ENCODE data around the gene ZDHHC14.
"Not testable (repeated sequence)": the region's sequence is repeated elsewhere in the genome, so short reads cannot be mapped to it uniquely, and the experiment has no call there.

ZDHHC14 gene

GRCh38 chr6:157672726-157673412, 291.9 kb downstream of the ZDHHC14 start:
- DNase-seq = no peak

DNA sequence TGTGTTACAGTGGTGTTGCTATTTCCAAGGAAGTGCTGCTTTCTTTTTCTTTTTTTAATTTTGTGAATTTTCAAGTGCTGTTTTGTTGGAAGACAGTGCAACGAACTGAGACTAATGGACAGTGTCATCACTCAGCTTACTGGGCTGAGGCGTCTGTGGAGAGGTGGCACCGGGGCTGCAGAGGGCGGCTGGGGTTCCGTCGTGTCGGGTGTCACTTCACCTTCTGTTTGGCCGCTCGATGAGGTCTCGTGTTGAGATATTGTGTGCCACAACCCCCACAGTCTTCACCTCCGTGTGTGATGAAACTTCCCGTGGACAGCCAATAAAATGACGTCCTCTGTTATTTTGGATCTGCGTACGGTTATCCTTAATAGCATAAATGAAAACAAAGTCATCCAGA, 292.6 kb downstream of the ZDHHC14 start:
- DNase-seq = no peak

- no peak for DNase-seq
Measured at GRCh38 chr6:157674061-157674460, 293.1 kb downstream of the ZDHHC14 start.

DNA sequence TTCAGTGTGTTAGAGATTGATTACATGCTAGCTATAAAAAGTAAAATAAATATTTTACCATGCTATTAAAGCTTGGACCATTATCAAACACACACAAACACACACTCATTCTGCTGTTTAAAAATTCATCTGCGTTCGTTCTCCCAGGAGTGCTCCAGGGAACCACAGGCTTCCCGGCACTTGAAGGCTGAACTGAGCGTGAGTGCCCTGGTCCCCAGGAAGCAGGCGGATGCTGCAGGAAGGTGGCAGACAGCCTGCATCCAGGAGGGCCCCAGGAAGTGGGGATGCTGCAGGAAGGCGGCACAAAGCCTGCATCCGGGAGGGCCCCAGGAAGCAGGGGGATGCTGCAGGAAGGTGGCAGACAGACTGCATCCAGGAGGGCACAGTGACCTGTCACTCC, 294.8 kb downstream of the ZDHHC14 start:
- DNase-seq = no peak

DNA sequence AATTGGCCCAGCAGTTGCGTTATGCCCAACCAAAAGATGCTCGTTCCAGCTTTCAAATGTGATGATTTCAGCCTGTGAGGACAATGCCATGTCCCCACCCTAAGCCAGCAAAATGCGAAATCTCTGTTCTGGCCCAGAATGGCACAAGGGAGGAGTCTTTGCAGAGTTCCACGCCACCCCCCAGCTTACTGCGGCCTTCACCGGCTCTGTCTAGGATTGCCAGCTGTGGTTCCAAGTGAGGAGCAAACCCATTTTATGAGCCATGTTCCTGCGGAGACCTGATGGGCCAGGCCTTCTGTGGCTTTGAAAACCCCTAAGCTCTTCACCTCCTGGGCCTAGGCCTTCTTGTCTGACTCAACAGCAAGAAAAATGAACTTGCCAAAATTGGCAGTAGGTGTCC, 295.3 kb downstream of the ZDHHC14 start:
- DNase-seq = no peak

DNA sequence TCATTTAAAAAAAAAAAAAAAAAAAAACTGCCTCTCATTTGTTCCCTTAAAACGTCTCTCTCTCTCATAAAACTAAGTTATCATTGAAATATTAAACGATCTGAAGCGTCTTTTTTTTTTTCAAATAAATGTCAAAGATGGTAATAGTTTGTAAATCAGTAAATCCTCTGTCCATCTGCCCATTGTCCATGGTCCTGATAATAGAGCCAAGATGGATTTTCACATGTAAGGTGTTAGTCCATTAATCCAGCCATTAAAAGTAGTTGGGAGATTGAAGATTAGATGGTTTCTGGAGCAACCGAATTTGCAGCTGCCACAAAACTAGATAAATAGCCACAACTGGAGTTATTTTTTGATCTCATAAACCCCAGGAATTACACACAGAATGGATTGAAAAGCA, 296.2 kb downstream of the ZDHHC14 start:
- no peak for DNase-seq

GRCh38 chr6:157679605-157680580, 298.9 kb downstream of the ZDHHC14 start:
- DNase-seq = no peak

- DNase-seq = no peak
Measured at GRCh38 chr6:157681041-157681650, 300.2 kb downstream of the ZDHHC14 start.

GRCh38 chr6:157682856-157683481, 302.0 kb downstream of the ZDHHC14 start:
- no peak for DNase-seq

DNA sequence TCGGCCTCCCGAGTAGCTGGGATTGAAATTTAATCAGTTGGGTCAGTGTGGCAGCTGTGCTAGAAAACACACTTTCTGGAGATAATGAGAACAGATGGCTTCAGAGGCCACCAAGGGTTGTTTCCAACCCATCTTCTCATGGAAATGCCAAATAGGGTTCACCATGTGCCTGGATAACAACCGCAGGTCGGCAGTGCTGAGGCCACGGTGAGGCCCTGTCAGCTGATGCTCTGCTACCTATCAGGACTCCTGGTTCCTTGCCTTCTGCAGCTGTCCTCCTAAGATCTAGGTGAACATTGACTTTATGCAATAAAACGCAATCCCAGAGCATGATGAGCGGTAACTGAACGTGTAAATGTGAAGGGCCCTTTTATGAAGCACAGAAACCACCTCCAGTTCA, 302.7 kb downstream of the ZDHHC14 start:
- no peak for DNase-seq

DNA sequence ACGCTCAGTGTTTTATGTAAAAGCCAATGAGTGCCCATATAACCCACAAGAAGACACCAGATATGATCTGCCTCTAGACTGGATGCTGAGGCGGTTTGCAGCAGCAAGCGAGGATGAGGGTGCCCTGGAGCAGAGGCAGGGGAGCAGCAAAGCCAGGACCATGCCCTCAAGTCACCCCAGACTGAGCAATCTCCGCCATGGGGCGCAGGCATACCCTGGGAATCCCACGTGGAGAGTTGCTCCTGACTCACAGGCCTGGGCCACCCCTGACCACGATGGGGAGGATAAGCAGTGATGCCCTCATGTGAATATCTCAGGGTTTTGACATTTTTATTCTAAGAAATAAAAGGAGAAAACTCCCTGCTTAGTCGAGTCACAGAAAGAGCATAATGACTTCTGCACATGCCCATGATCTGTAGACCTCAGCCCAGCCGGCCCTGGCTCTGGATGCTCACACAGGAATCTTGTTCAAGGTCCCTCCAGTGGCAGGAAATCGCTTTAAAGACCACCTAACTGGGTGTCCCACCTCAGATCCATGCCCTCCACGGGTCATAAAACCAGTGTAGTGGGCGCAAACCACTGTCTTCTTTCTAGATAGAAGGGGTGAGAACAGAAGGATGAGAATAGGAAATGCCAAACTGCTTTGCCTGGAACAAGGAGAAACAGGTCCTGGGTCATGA, 303.8 kb downstream of the ZDHHC14 start:
- no peak for DNase-seq

GRCh38 chr6:157685596-157686280, 304.7 kb downstream of the ZDHHC14 start:
- DNase-seq = no peak

DNA sequence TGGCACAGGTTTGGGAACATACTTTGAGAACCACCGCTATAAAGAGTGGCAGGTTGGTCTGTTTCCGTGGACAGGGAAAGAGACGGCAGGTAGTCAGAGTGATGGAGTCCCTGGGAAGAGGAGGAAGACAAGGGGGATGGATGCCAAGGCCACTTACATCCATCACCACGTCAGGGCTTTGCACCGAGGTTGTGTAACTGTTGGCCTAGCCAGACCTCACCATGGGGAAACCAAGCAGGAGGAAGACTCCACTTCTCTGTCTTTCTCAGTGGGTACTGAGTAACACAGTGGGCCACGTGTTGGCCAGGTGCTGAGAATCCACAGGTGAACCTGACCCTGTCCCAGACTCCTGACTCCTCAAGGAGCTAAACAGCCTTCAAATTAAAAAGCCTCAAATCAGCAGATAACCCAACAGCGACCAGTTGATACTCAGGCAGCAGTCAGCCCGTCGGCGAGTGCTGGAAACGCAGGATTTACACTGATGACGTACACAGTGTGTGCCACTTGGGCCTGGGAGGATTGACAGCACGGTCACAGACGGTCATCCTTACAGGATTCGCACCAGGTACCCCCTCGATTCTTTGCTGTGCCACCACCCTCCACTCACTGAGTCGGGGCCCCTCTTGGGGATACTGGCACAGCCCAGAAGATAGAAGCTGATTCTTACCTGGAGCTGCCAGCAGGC, 307.4 kb downstream of the ZDHHC14 start:
- no peak for DNase-seq

DNA sequence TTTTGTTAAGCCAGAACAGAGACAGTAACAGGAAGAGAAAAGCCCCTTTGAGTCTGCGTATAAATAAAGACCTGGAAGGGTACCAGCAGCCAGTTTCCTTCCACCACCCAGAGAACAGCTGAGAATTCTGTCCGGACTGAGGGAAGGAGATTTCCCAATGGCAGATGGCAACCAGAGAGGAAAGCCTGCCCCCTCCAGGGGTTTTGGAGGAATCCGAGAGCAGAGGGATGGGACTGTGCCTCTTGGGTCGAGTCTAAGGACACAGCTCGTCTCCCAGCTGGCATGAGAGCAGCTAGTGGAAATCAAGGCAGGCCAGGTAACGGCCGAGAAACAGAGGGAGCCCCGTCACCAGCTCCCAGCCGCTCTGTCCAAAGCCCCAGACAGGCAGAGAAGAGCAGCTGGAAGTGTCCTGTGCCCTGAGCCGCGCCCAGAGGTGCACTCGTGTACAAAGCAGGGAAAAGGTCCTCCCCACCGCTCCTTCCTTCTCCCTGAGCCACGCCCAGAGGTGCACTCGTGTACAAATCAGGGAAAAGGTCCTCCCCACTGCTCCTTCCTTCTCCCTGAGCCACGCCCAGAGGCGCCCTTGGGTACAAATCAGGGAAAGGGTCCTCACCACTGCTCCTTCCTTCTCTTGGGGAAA, 308.1 kb downstream of the ZDHHC14 start:
- no peak for DNase-seq

DNA sequence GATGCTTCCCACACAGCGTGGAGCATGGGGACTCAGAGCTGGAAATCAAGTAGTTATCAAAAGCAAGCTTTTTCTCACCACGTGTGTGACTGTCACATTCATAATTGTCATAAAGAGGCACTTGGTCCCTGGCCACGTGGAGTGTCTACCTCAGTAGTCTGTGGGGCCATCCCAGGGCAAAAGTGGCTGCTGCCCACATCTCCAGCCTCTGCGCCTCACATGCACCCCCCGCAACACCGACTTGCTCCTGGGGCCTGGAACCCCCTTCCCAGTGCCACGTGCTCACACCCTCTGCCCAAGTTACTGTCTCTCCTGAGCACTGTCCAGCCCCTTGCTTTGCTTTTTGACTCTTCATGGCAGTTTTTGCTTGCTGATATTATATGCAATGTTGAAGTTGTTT, 308.9 kb downstream of the ZDHHC14 start:
- no peak for DNase-seq

DNA sequence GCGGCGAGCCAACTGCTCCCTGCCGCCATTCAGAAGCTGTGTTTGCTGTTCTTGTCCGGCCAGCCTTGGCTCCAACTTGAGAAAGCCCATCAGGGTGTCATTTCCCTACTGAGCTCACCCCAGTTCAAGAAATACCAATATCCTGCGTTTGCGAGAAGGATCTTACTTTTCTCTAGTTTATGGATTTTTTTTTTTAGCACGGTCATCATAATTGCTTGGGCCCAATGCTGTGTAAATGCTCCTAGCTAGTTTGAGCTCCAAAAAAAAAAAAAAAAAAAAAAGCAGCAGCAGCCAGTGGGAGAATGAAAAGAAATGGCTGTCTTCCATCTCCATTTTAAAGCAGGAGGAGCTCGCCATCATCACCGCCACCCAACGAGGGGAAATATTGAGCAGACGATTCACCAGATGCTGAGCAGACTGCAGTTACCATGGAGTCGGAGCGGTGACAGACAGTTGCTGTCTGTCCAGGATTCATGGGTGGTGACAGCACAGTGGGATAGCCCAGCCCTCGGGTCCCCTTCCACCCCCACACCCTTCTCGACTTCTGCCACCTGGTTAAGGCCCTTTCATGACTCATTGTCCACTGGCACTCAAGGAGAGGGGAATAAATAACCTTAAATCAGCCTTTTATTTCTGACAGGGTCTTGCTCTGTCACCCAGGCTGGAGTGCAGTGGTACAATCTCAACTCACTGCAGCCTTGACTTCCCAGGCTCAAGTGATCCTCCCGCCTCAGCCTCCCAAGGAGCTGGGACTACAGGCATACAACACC, 309.6 kb downstream of the ZDHHC14 start:
- DNase-seq = no peak

DNA sequence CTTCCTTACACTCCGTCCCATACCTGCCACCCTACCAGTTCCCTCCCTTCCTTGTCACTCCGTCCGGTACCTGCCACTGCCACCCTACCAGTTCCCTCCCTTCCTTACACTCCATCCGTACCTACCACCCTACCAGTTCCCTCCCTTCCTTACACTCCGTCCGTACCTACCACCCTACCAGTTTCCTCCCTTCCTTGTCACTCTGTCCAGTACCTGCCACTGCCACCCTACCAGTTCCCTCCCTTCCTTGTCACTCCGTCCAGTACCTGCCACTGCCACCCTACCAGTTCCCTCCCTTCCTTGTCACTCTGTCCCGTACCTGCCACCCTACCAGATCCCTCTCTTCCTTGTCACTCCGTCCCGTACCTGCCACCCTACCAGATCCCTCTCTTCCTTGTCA, 310.6 kb downstream of the ZDHHC14 start:
- not testable (repeated sequence) for DNase-seq

DNA sequence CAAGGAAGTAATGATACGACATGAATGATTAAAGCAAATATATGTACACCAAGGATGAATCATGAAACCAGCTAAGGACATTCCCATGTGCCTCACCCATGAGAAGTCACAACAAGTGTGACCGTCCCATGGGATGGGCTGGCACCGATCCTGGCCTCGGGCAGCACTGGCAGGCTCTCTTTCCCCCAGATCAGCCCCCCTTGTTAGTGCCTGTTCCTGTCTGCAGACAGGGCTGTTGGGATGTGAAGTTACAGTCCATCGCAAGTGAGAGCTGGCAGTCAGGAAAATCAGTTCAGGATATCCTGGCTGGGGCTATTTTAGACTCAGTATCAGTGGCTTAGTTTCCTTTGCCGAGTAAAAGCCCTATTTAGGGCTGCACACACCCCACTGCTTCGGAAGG, 312.9 kb downstream of the ZDHHC14 start:
- no peak for DNase-seq

DNA sequence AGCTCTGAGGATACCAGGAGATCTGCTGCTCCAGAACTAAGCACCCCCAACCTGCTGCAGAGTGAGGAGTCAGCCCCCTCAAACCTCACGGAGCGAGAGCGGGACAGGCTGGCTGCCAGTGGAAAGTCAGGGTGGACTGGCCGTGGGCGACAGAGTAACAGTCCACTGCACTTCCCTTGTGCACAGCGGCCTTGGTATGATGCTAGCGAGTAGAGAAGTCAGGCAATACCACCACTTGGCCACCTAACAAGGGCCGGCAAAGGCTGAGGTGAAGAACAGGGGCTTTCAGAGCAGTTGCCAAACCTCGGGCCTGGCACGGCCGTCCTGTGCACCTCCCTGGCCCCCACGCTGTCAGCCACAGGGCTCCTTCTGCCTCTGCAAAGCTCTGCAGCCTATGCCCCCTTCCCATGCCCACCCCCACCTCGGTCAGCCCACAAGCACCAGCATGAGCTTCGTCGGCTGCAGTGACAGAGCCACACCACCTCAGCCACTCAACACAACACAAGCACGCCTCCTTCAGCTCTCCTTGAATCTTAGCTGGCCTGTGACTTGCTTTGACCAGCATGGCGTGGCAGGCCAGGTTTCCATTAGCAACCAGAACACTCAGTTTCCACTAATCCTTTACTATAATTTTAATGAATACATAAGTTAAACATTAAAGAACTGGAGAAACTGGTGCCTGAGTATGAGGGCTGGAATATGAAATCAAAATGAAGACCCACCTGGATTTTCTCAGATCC, 314.5 kb downstream of the ZDHHC14 start:
- no peak for DNase-seq

All from suppressor macrophage (primary cell).